HEK293 (cell line): ENCODE data around the gene SLC23A3.

ENCODE experiments used
- CTCF ChIA-PET: fragments of 350-600 bp; formaldehyde crosslinking; extraction: SDS; loops from one replicate; lab custom pipeline; 2021; ENCODE audit warnings: antibody characterized with exemption; lab: Yijun Ruan, JAX
- POLR2A ChIA-PET: fragments of 300-600 bp; formaldehyde crosslinking; extraction: SDS; loops from one replicate; lab custom pipeline; 2020; ENCODE audit warnings: antibody characterized with exemption, inconsistent platforms; lab: Yijun Ruan, JAX
- H3K27ac ChIP-seq: fragments of 200-500 bp; sonication (Bioruptor generic); 2 replicates; pipeline ENCODE4 v1.5.1; 2014; ENCODE audit warnings: low read depth, low read length, control low read depth, inconsistent platforms; ENCODE audit errors: extremely low read depth
- H3K36me3 ChIP-seq, 2 experiments: fragments of 200-500 bp in 1 of 2; sonication (Bioruptor generic) in 1 of 2; 1 replicate in 1 of 2; 2 replicates in 1 of 2; pipeline ENCODE4 v1.5.1; 2014 to 2017; ENCODE audit warnings: inconsistent platforms in 2 of 2, low read length in 2 of 2; ENCODE audit not compliant: control insufficient read depth in 2 of 2, insufficient read depth in 1 of 2
- H3K4me1 ChIP-seq: fragments of 200-500 bp; sonication (Bioruptor generic); 2 replicates; pipeline ENCODE4 v1.5.1; 2014; ENCODE audit warnings: mild to moderate bottlenecking, low read length, inconsistent platforms; ENCODE audit not compliant: control insufficient read depth, insufficient read depth
- H3K4me3 ChIP-seq: 2 replicates; pipeline ENCODE4 v1.5.1; 2011; ENCODE audit warnings: low read depth, mild to moderate bottlenecking, control low read depth, low read length, moderate library complexity
- H3K9me3 ChIP-seq: fragments of 200-500 bp; sonication (Bioruptor generic); 2 replicates; pipeline ENCODE4 v1.5.1; 2014; ENCODE audit warnings: low read depth, low read length, inconsistent platforms; ENCODE audit not compliant: control insufficient read depth, insufficient read depth
- ATF2 ChIP-seq: fragments of 450-650 bp; formaldehyde crosslinking; IDR thresholded peaks from 2 replicates; pipeline ENCODE4 v1.5.1; 2016; ENCODE audit warnings: missing biosample characterization, missing genetic modification characterization, low read depth
- EGR2 ChIP-seq: fragments of 450-650 bp; formaldehyde crosslinking; IDR thresholded peaks from 2 replicates; pipeline ENCODE4 v1.5.1; 2016; ENCODE audit warnings: low read depth, missing biosample characterization, missing genetic modification characterization
- INSM2 ChIP-seq: fragments of 450-650 bp; formaldehyde crosslinking; IDR thresholded peaks from 2 replicates; pipeline ENCODE4 v1.5.1; 2016; ENCODE audit warnings: missing biosample characterization, missing genetic modification characterization
- KLF1 ChIP-seq: fragments of 450-650 bp; formaldehyde crosslinking; IDR thresholded peaks from 2 replicates; pipeline ENCODE4 v1.5.1; 2016; ENCODE audit warnings: missing biosample characterization, missing genetic modification characterization
- KLF16 ChIP-seq: fragments of 450-650 bp; formaldehyde crosslinking; IDR thresholded peaks from 2 replicates; pipeline ENCODE4 v1.5.1; 2017; ENCODE audit warnings: missing biosample characterization, missing genetic modification characterization
- PRDM10 ChIP-seq: fragments of 450-650 bp; formaldehyde crosslinking; IDR thresholded peaks from 2 replicates; pipeline ENCODE4 v1.5.1; 2016; ENCODE audit warnings: missing biosample characterization, missing genetic modification characterization
- REPIN1 ChIP-seq: fragments of 450-650 bp; formaldehyde crosslinking; IDR thresholded peaks from 2 replicates; pipeline ENCODE4 v1.5.1; 2017; ENCODE audit warnings: missing biosample characterization, missing genetic modification characterization, low read depth
- TRIM28 ChIP-seq: IDR thresholded peaks from 2 replicates; pipeline ENCODE4 v1.6.1; 2011; ENCODE audit warnings: low read length, control low read depth, borderline replicate concordance
- ZBTB17 ChIP-seq: fragments of 450-650 bp; formaldehyde crosslinking; IDR thresholded peaks from 2 replicates; pipeline ENCODE4 v1.5.1; 2016; ENCODE audit warnings: missing biosample characterization, missing genetic modification characterization
- ZFHX2 ChIP-seq: fragments of 450-650 bp; formaldehyde crosslinking; conservative IDR thresholded peaks from 2 replicates; pipeline ENCODE4 v1.5.1; 2016; ENCODE audit warnings: missing biosample characterization, missing genetic modification characterization
- ZFP41 ChIP-seq: fragments of 450-650 bp; formaldehyde crosslinking; IDR thresholded peaks from 2 replicates; pipeline ENCODE4 v1.5.1; 2016; ENCODE audit warnings: missing biosample characterization, missing genetic modification characterization, borderline replicate concordance
- ZNF239 ChIP-seq: fragments of 450-650 bp; formaldehyde crosslinking; IDR thresholded peaks from 2 replicates; pipeline ENCODE4 v1.5.1; 2016; ENCODE audit warnings: missing biosample characterization, missing genetic modification characterization
- ZNF324 ChIP-seq: fragments of 450-650 bp; formaldehyde crosslinking; IDR thresholded peaks from 2 replicates; pipeline ENCODE4 v1.5.1; 2016; ENCODE audit warnings: missing biosample characterization, missing genetic modification characterization
- ZNF394 ChIP-seq: fragments of 450-650 bp; formaldehyde crosslinking; IDR thresholded peaks from 2 replicates; pipeline ENCODE4 v1.5.1; 2016; ENCODE audit warnings: missing biosample characterization, missing genetic modification characterization, mild to moderate bottlenecking, moderate library complexity, borderline replicate concordance
- ZNF398 ChIP-seq: fragments of 450-650 bp; formaldehyde crosslinking; IDR thresholded peaks from 2 replicates; pipeline ENCODE4 v1.5.1; 2017; ENCODE audit warnings: missing biosample characterization, missing genetic modification characterization
- ZNF473 ChIP-seq: fragments of 450-650 bp; formaldehyde crosslinking; IDR thresholded peaks from 2 replicates; pipeline ENCODE4 v1.5.1; 2017; ENCODE audit warnings: missing biosample characterization, missing genetic modification characterization
- ZNF501 ChIP-seq: fragments of 450-650 bp; formaldehyde crosslinking; IDR thresholded peaks from 2 replicates; pipeline ENCODE4 v1.5.1; 2016; ENCODE audit warnings: missing biosample characterization, missing genetic modification characterization
- ZNF548 ChIP-seq: fragments of 450-650 bp; formaldehyde crosslinking; IDR thresholded peaks from 2 replicates; pipeline ENCODE4 v1.5.1; 2016; ENCODE audit warnings: missing biosample characterization, missing genetic modification characterization
- ZNF76 ChIP-seq: fragments of 450-650 bp; formaldehyde crosslinking; IDR thresholded peaks from 2 replicates; pipeline ENCODE4; 2016; ENCODE audit warnings: low read depth, missing biosample characterization, missing genetic modification characterization, borderline replicate concordance
- ZNF768 ChIP-seq: fragments of 450-650 bp; formaldehyde crosslinking; IDR thresholded peaks from 2 replicates; pipeline ENCODE4 v1.5.1; 2018; ENCODE audit warnings: missing biosample characterization, mild to moderate bottlenecking, missing genetic modification characterization
- ZNF785 ChIP-seq: fragments of 450-650 bp; formaldehyde crosslinking; IDR thresholded peaks from 2 replicates; pipeline ENCODE4 v1.5.1; 2016; ENCODE audit warnings: missing biosample characterization, missing genetic modification characterization
- ZSCAN30 ChIP-seq: fragments of 450-650 bp; IDR thresholded peaks from 2 replicates; pipeline ENCODE4 v1.5.1; 2018; ENCODE audit warnings: missing biosample characterization, mild to moderate bottlenecking, missing genetic modification characterization, moderate library complexity
- ZSCAN4 ChIP-seq: fragments of 450-650 bp; formaldehyde crosslinking; IDR thresholded peaks from 2 replicates; pipeline ENCODE4 v1.5.1; 2017; ENCODE audit warnings: missing biosample characterization, missing genetic modification characterization

The SLC23A3 gene

GRCh38 chr2:219125886-219126270, 44.0 kb downstream of the SLC23A3 start (continued):
- TF ChIP-seq PRDM10 (tag by site-specific recombination) (no peak), ZFP41 (tag by site-specific recombination) (no peak), ATF2 (no peak), ZNF76 (tag by site-specific recombination) (no peak), INSM2 (tag by site-specific recombination) (no peak), ZBTB17 (tag by site-specific recombination) (no peak), ZNF501 (tag by site-specific recombination) (no peak), ZNF785 (no peak), ZSCAN30 (tag by site-specific recombination) (no peak), ZNF473 (no peak)

GRCh38 chr2:219125225-219125885, 44.5 kb downstream of the SLC23A3 start:
- H3K4me3 ChIP-seq: no peak overlapping the region
- CTCF ChIA-PET: interaction anchor here (0.5 to 11.2 kb wide), 11 partner anchors 9 to 262 kb away, joined by 3 to 123 read pairs (median 3); partner anchors contain the start of genes DNPEP and NHEJ1

GRCh38 chr2:219124381-219125110, 45.3 kb downstream of the SLC23A3 start:
- POLR2A ChIA-PET: no interaction called here
- CTCF ChIA-PET: interaction anchor here (0.7 to 11.2 kb wide), 9 partner anchors 8 to 263 kb away, joined by 3 to 123 read pairs (median 4); partner anchors contain the start of genes DNPEP and NHEJ1
- TF ChIP-seq EGR2 (tag by site-specific recombination) (peak; percentile 99), ZNF398 (peak; percentile 36; the same call in 1 of the 2 replicates), ZSCAN4 (peak; percentile 64), TRIM28 (no peak), ZNF324 (tag by site-specific recombination) (no peak), ZNF239 (tag by site-specific recombination) (no peak), ZFHX2 (tag by site-specific recombination) (peak; percentile 100), ZNF548 (tag by site-specific recombination) (no peak), REPIN1 (no peak), KLF1 (tag by site-specific recombination) (0 out of 2 replicates have a peak, but pooled peaks have one; percentile 10), KLF16 (tag by site-specific recombination) (no peak)
- TF ChIP-seq, all 188 proteins: peak for 5
- peaks cover 59% of the 10 kb centered on the region for H3K4me1 ChIP-seq
- H3K36me3 ChIP-seq: no peaks in the 10 kb centered on the region
- peak overlapping the region; percentile 63; the same call in 1 of the 2 replicates for H3K27ac ChIP-seq
- no peaks in the 10 kb centered on the region for H3K9me3 ChIP-seq
- H3K4me3 ChIP-seq: no peak overlapping the region

More at GRCh38 chr2:219125225-219125885, 44.5 kb downstream of the SLC23A3 start:
- POLR2A ChIA-PET: no interaction called here
- TF ChIP-seq ZNF768 (tag by site-specific recombination) (no peak), ZNF394 (tag by site-specific recombination) (no peak), ZBTB17 (tag by site-specific recombination) (0 out of 2 replicates have a peak, but pooled peaks have one; percentile 19)
- Histone ChIP-seq H3K27ac (peak overlapping the region; percentile 8; the same call in 1 of the 2 replicates), H3K9me3 (no peaks in the 10 kb centered on the region), H3K36me3 (no peaks in the 10 kb centered on the region), H3K4me1 (peaks cover 59% of the 10 kb centered on the region)
